ENCODE data around the gene ENO2.

ENO2 gene

GRCh38 chr12:6962285-6963015 lies 48.1 kb downstream of the ENO2 start:
- no peak for DNase-seq

- DNase-seq, result no peak
Measured at GRCh38 chr12:6963016-6963731, 48.8 kb downstream of the ENO2 start.

GRCh38 chr12:6963791-6964413 lies 49.5 kb downstream of the ENO2 start:
- no peak for DNase-seq

- DNase-seq, result no peak
Measured at GRCh38 chr12:6964605-6965025, 50.2 kb downstream of the ENO2 start.

GRCh38 chr12:6965026-6965661 lies 50.8 kb downstream of the ENO2 start:
- peak; percentile 70 for DNase-seq

GRCh38 chr12:6965714-6966113 lies 51.3 kb downstream of the ENO2 start:
- DNase-seq, result no peak

GRCh38 chr12:6966351-6966750 lies 52.0 kb downstream of the ENO2 start:
- no peak for DNase-seq

GRCh38 chr12:6967651-6968100 lies 53.3 kb downstream of the ENO2 start:
- DNase-seq, result no peak

- no peak for DNase-seq
Measured at GRCh38 chr12:6968426-6968825, 54.0 kb downstream of the ENO2 start.

GRCh38 chr12:6970096-6970527 lies 55.7 kb downstream of the ENO2 start:
- DNase-seq, result no peak
